Right atrium auricular region (tissue), 2 donors: ENCODE results near the gene METTL2A. TPM values are rescaled to one million over a fixed set of nuclear protein-coding genes. Genes with fewer than 3 reads are reported as not detected.
"Not testable (repeated sequence)": the region's sequence is repeated elsewhere in the genome, so short reads cannot be mapped to it uniquely, and the experiment has no call there.

Source experiments
- DNase-seq: peaks from one replicate; pipeline ENCODE4 v3.0.0-alpha.2; 2019; ENCODE audit warnings: low spot score
- H3K27ac ChIP-seq, 2 donors: fragments of 200-600 bp; sonication (generic); 1 replicate in 1 of 2; 2 replicates in 1 of 2; pipeline ENCODE4 v1.5.1; 2016 to 2019
- H3K27me3 ChIP-seq, 2 donors: fragments of 200-600 bp; sonication (generic); one replicate each; pipeline versions ENCODE4 v1.5.1 to v1.6.0; 2017 to 2019
- H3K36me3 ChIP-seq: fragments of 200-600 bp; sonication (generic); one replicate; pipeline ENCODE4 v1.5.1; 2016
- H3K4me1 ChIP-seq, 2 donors: fragments of 200-600 bp; sonication (generic); one replicate each; pipeline versions ENCODE4 v1.5.1 to v1.6.0; 2017 to 2019
- H3K4me3 ChIP-seq, 2 donors: fragments of 200-600 bp; sonication (generic); 1 replicate in 1 of 2; 2 replicates in 1 of 2; pipeline ENCODE4 v1.5.1; 2017 to 2019; ENCODE audit warnings: mild to moderate bottlenecking in 1 of 2, moderate library complexity in 1 of 2
- H3K9me3 ChIP-seq, 2 donors: fragments of 200-600 bp; sonication (generic); one replicate each; pipeline ENCODE4 v1.5.1; 2019
- CTCF ChIP-seq, 2 donors: fragments of 200-600 bp; sonication (generic); IDR thresholded peaks; one replicate each; pipeline ENCODE4 v1.5.1; 2019; ENCODE audit warnings: antibody characterized with exemption in 2 of 2
- total RNA-seq, 2 donors: library from RNA; depleted of rRNA; stranded (reverse); fragments of >200 nt; gene quantifications; one replicate each; pipeline ENCODE4 v1.1.0, GENCODE V29; 2016

METTL2A gene
- total RNA-seq, 2 donors from 2014 or later, result 11.3 to 11.9 TPM

GRCh38 chr17:62456016-62456415 lies 32.3 kb downstream of the METTL2A start:
- no peak overlapping the region for H3K4me3 ChIP-seq
- H3K27me3 ChIP-seq, result no peaks in the 10 kb centered on the region
- no peak for TF ChIP-seq CTCF (IDR thresholded peaks at IDR 0.05)
- no peaks in the 10 kb centered on the region for H3K9me3 ChIP-seq
- no peak for DNase-seq
- H3K4me1 ChIP-seq, result no peaks in the 10 kb centered on the region
- no peak overlapping the region for H3K27ac ChIP-seq
- no peaks in the 10 kb centered on the region for H3K36me3 ChIP-seq

- H3K9me3 ChIP-seq, DNase-seq: not testable (repeated sequence)
These were observed 34.8 kb downstream of the METTL2A start for GRCh38 chr17:62458483-62458882.

GRCh38 chr17:62464422-62464821 lies 40.7 kb downstream of the METTL2A start:
- DNase-seq, H3K4me3 ChIP-seq, H3K27ac ChIP-seq, H3K9me3 ChIP-seq, H3K4me1 ChIP-seq, H3K27me3 ChIP-seq, H3K36me3 ChIP-seq: not testable (repeated sequence)

More at GRCh38 chr17:62458483-62458882, 34.8 kb downstream of the METTL2A start:
- not testable (repeated sequence) for H3K27me3 ChIP-seq, H3K36me3 ChIP-seq, H3K27ac ChIP-seq, H3K4me3 ChIP-seq, H3K4me1 ChIP-seq

GRCh38 chr17:62465271-62465670 lies 41.6 kb downstream of the METTL2A start:
- not testable (repeated sequence) for H3K27me3 ChIP-seq, H3K36me3 ChIP-seq, H3K27ac ChIP-seq, DNase-seq, H3K4me3 ChIP-seq, H3K9me3 ChIP-seq, H3K4me1 ChIP-seq

GRCh38 chr17:62470666-62471379 lies 47.1 kb downstream of the METTL2A start:
- peak; percentile 62 for DNase-seq
- not testable (repeated sequence) for H3K4me1 ChIP-seq, H3K27me3 ChIP-seq, H3K4me3 ChIP-seq, H3K9me3 ChIP-seq, H3K27ac ChIP-seq, H3K36me3 ChIP-seq

- DNase-seq, H3K4me3 ChIP-seq, H3K27ac ChIP-seq, H3K36me3 ChIP-seq, H3K4me1 ChIP-seq, H3K27me3 ChIP-seq, H3K9me3 ChIP-seq: not testable (repeated sequence)
These were observed 47.7 kb downstream of the METTL2A start for GRCh38 chr17:62471380-62471880.

GRCh38 chr17:62473030-62473982 lies 49.6 kb downstream of the METTL2A start:
- DNase-seq, H3K27me3 ChIP-seq, H3K4me1 ChIP-seq, H3K4me3 ChIP-seq, H3K36me3 ChIP-seq, H3K27ac ChIP-seq, H3K9me3 ChIP-seq: not testable (repeated sequence)

- not testable (repeated sequence) for H3K27me3 ChIP-seq, DNase-seq, H3K9me3 ChIP-seq, H3K36me3 ChIP-seq
- H3K27ac ChIP-seq, result peak overlapping the region; percentile 86 to 96
- H3K4me1 ChIP-seq, result peaks cover 0 to 25% of the 10 kb centered on the region in 2 donors
- H3K4me3 ChIP-seq, result peak overlapping the region in 1 of 2 donors; percentile 81
These were observed 53.4 kb downstream of the METTL2A start for GRCh38 chr17:62477111-62477510.

- H3K4me3 ChIP-seq, result peak overlapping the region; percentile 81 to 95
- DNase-seq, result peak; percentile 58
These were observed 54.2 kb downstream of the METTL2A start for GRCh38 chr17:62477718-62478408.

More at GRCh38 chr17:62477718-62478408, 54.2 kb downstream of the METTL2A start:
- not testable (repeated sequence) for H3K27me3 ChIP-seq, H3K36me3 ChIP-seq, H3K9me3 ChIP-seq
- Histone ChIP-seq H3K4me1 (peaks cover 0 to 28% of the 10 kb centered on the region in 2 donors), H3K27ac (peak overlapping the region; percentile 86 to 96)
